Thoracic aorta (tissue), 2 donors: Measurements from ENCODE around the gene DSCAM. TPM values are rescaled to one million over a fixed set of nuclear protein-coding genes. Genes with fewer than 3 reads are reported as not detected.

Source experiments
- ATAC-seq: fragments of 150-250 bp; one replicate; pipeline ENCODE4 v1.8.0; 2017; ENCODE audit warnings: low read depth; ENCODE audit not compliant: insufficient number of reproducible peaks, low FRiP score
- DNase-seq: peaks from one replicate; pipeline ENCODE4 v3.0.0-alpha.2; 2020; ENCODE audit warnings: low spot score
- H3K27ac ChIP-seq, 2 donors: fragments of 200-600 bp; sonication (generic); 1 replicate in 1 of 2; 2 replicates in 1 of 2; pipeline ENCODE4 v1.5.1; 2016; ENCODE audit warnings: mild to moderate bottlenecking in 2 of 2, moderate library complexity in 2 of 2
- H3K27me3 ChIP-seq: fragments of 200-600 bp; sonication (generic); replicated peaks from 2 replicates; pipeline ENCODE4 v1.6.0; 2016; ENCODE audit warnings: mild to moderate bottlenecking; ENCODE audit not compliant: insufficient read depth
- H3K36me3 ChIP-seq: fragments of 200-600 bp; sonication (generic); one replicate; pipeline ENCODE4 v1.5.1; 2016
- H3K4me1 ChIP-seq, 2 donors: fragments of 200-600 bp; sonication (generic); 1 replicate in 1 of 2; 2 replicates in 1 of 2; pipeline versions ENCODE4 v1.5.1 to v1.6.0; 2016; ENCODE audit warnings: low read depth in 2 of 2, mild to moderate bottlenecking in 1 of 2; ENCODE audit not compliant: control insufficient read depth in 1 of 2
- H3K4me3 ChIP-seq: fragments of 200-600 bp; sonication (generic); 2 replicates; pipeline ENCODE4 v1.5.1; 2016; ENCODE audit warnings: mild to moderate bottlenecking
- H3K9me3 ChIP-seq: fragments of 200-600 bp; sonication (generic); 2 replicates; pipeline ENCODE4 v1.5.1; 2016
- CTCF ChIP-seq: fragments of 200-600 bp; sonication (generic); IDR thresholded peaks from one replicate; pipeline ENCODE4 v1.5.1; 2019; ENCODE audit warnings: antibody characterized with exemption
- total RNA-seq, 2 donors: library from RNA; depleted of rRNA; stranded (reverse); fragments of >200 nt; gene quantifications; one replicate each; pipeline versions ENCODE4 v1.1.0 to v1.2.3, GENCODE V29; 2016

Gene DSCAM
- total RNA-seq, 2 donors from 2014 or later = not detected

DNA sequence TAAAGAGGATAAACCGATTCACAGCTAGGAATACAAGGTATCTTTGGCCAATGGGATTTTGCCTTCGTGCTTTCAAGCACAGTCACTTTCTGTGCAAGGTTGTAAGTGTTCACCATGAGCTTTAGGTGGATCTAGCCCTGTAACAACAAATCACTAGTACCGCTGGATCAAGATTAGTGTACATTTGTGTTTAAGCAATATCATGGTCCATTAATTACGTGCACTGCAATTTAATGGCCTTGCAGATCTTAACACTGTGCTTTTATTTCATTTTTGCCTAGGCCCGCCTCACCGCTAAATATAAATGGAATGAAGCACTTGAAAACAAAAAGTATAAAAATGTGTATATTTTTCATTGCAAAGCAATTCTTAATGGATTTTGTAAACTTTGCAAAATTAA is 461.1 kb downstream of the DSCAM start:
- no peak for ATAC-seq

DNA sequence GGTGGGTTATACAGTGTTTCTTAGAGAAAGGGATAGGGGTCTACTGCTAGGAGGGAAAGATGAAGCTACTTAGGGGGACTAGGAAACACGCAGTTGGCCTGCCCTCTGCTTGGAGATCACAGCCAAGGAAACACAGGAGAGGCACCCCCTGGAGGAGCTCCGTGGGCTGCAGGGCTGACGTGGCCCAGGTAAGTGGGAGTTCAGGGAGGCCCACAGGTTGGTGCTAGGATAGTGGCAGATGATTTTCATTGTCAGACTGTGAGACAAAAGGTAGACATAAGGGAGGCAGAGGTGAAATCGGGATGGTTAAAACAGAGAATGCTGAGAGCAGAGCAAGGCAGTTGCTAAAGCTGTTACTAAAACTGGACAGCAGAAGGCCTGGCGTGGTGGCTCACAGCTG is 463.0 kb downstream of the DSCAM start:
- no peaks in the 10 kb centered on the region for H3K27me3 ChIP-seq
- no peaks in the 10 kb centered on the region for H3K9me3 ChIP-seq
- TF ChIP-seq CTCF = no peak
- no peak overlapping the region for H3K4me3 ChIP-seq
- no peak for DNase-seq
- H3K4me1 ChIP-seq = no peaks in the 10 kb centered on the region
- H3K36me3 ChIP-seq = no peaks in the 10 kb centered on the region
- ATAC-seq = no peak
- no peak overlapping the region for H3K27ac ChIP-seq

More for the DNA sequence above, 461.1 kb downstream of the DSCAM start:
- DNase-seq = no peak
- Histone ChIP-seq H3K27me3 (no peaks in the 10 kb centered on the region), H3K36me3 (no peaks in the 10 kb centered on the region), H3K4me3 (no peak overlapping the region), H3K27ac (no peak overlapping the region), H3K4me1 (no peaks in the 10 kb centered on the region), H3K9me3 (no peaks in the 10 kb centered on the region)
- no peak for TF ChIP-seq CTCF

DNA sequence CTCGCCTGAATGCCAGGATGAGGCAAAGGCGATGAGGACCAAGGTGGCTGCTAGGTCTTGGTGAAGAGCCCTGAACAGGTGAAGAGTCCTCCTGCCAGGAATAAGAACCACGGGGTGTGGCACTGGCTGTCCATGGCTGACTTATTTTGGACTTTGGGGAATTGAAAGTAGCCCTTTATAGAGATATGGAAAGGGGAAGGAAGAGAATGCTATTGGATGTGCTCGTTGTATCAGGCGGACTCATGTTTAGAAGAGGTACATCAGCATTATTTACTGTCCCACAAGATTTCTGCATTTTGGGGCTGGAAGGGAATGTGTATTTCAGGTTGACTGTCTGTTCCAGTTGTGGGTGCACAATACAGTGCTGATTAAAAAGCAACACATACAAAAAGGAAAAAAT is 465.8 kb downstream of the DSCAM start:
- no peaks in the 10 kb centered on the region for H3K27me3 ChIP-seq
- ATAC-seq = no peak
- no peak for TF ChIP-seq CTCF
- no peaks in the 10 kb centered on the region for H3K4me1 ChIP-seq
- no peaks in the 10 kb centered on the region for H3K9me3 ChIP-seq
- H3K4me3 ChIP-seq = no peak overlapping the region
- no peak for DNase-seq
- no peak overlapping the region for H3K27ac ChIP-seq
- H3K36me3 ChIP-seq = no peaks in the 10 kb centered on the region

DNA sequence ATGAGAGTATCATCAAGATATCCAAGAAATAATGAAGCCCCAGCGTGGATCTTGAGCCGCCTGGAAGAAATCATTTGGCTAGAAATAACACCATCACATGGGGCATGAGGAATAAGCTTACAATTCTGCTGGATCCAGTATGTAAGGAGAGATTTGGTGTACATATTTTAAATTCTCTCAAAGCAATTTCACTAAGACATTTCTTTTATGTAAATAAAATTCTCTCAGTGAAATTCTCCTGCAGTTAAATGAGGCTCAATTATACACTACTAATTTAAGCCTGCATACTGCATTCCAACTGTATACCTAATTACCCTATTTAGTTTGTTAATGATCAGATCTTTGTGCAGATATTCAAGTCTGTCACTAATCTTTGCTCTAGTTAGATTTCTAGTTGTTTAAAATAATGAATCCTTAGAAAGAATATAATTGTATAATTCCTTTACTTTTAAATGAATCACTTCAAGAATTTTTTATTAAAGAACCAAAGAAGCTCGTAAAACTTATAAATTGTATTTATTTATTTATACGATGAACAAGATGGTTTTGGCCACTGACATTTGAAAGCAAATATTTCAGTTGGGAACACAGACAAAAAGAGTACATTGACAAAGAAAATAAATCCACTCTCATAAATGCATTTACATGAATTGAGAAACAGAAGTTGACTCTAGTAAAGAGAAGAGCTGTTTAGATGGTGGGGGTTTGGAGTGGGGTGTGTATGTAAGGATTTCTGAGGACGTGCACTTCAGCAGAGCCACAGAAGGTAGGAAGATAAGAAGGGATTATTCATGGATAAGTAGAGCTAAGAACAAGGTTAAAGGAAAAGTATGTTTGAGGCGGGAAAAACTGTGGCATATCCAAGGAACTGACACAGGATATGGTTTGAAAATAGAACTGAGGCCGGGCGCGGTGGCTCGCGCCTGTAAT is 466.8 kb downstream of the DSCAM start:
- Histone ChIP-seq H3K4me1 (no peaks in the 10 kb centered on the region), H3K4me3 (no peak overlapping the region), H3K9me3 (no peaks in the 10 kb centered on the region), H3K27ac (no peak overlapping the region), H3K27me3 (no peaks in the 10 kb centered on the region), H3K36me3 (no peaks in the 10 kb centered on the region)
- no peak for ATAC-seq
- TF ChIP-seq CTCF = no peak
- DNase-seq = no peak

DNA sequence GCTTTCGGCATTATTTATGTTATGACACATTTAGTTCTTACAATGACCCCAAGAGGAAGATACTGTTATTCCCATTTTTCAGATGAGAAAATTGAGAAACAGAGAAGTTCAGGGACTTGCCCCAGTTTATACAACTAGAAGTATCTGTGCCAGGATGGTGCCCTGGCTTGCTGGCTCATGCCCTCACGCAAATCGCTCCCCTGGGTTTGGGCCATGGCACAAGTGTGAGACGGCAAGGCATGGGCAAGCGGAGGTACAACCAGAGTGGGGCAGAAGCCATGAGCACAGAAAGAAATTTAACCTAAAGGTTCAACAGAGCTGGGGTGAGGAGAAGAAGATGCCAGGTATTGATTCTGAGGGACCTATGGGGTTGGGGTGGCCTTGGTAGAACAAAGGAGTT is 469.8 kb downstream of the DSCAM start:
- no peaks in the 10 kb centered on the region for H3K4me1 ChIP-seq
- TF ChIP-seq CTCF = no peak
- no peaks in the 10 kb centered on the region for H3K9me3 ChIP-seq
- no peak overlapping the region for H3K4me3 ChIP-seq
- no peaks in the 10 kb centered on the region for H3K36me3 ChIP-seq
- H3K27me3 ChIP-seq = no peaks in the 10 kb centered on the region
- DNase-seq = no peak
- ATAC-seq = no peak
- no peak overlapping the region for H3K27ac ChIP-seq
